SK-N-SH treated with all-trans-retinoic acid at 6 μM for 48 hours (cell line): ENCODE data around the gene HMGA1.
"Not testable (repeated sequence)": the region's sequence is repeated elsewhere in the genome, so short reads cannot be mapped to it uniquely, and the experiment has no call there.

Experiments
- ATAC-seq: fragments of 200-7000 bp; cut with Tn5 transposase; 3 replicates; pipeline ENCODE4 v1.9.1; 2020; ENCODE audit warnings: mild to moderate bottlenecking, moderate library complexity
- ARNTL ChIP-seq: fragments of 450-650 bp; formaldehyde crosslinking; IDR thresholded peaks from 2 replicates; pipeline ENCODE4 v1.5.0; 2020; ENCODE audit warnings: low read depth, mild to moderate bottlenecking, moderate library complexity, borderline replicate concordance
- BACH2 ChIP-seq: fragments of 250-450 bp; sonication (Bioruptor Pico); IDR thresholded peaks from 2 replicates; pipeline ENCODE4 v1.9.0; 2021; ENCODE audit warnings: mild to moderate bottlenecking, borderline replicate concordance
- CSDC2 ChIP-seq: fragments of 250-450 bp; sonication (Bioruptor Pico); IDR thresholded peaks from 2 replicates; pipeline ENCODE4 v1.5.0; 2020; ENCODE audit warnings: mild to moderate bottlenecking, moderate library complexity
- ESRRG ChIP-seq: fragments of 250-450 bp; sonication (Bioruptor Pico); IDR thresholded peaks from 2 replicates; pipeline ENCODE4 v1.6.1; 2021; ENCODE audit warnings: mild to moderate bottlenecking
- GLIS3 ChIP-seq: fragments of 250-450 bp; sonication (Bioruptor Pico); IDR thresholded peaks from 2 replicates; pipeline ENCODE4 v1.5.0; 2020; ENCODE audit warnings: mild to moderate bottlenecking, moderate library complexity
- ISL1 ChIP-seq: fragments of 250-450 bp; sonication (Bioruptor Pico); IDR thresholded peaks from 2 replicates; pipeline ENCODE4 v2.1.2; 2022; ENCODE audit warnings: mild to moderate bottlenecking, moderate library complexity
- OSR1 ChIP-seq: fragments of 250-450 bp; sonication (Bioruptor Pico); IDR thresholded peaks from 2 replicates; pipeline ENCODE4 v1.8.0; 2022; ENCODE audit warnings: moderate library complexity, mild to moderate bottlenecking, inconsistent platforms
- PPARA ChIP-seq: fragments of 250-450 bp; sonication (Bioruptor Pico); IDR thresholded peaks from 2 replicates; pipeline ENCODE4 v1.5.0; 2020; ENCODE audit warnings: mild to moderate bottlenecking, borderline replicate concordance
- RARB ChIP-seq: fragments of 250-450 bp; sonication (Bioruptor Pico); IDR thresholded peaks from 2 replicates; pipeline ENCODE4 v1.8.0; 2021; ENCODE audit warnings: mild to moderate bottlenecking, moderate library complexity
- SNAI2 ChIP-seq: fragments of 250-450 bp; sonication (Bioruptor Pico); IDR thresholded peaks from 2 replicates; pipeline ENCODE4 v1.5.0; 2020; ENCODE audit warnings: mild to moderate bottlenecking, moderate library complexity
- TCF4 ChIP-seq: fragments of 250-450 bp; sonication (Bioruptor Pico); IDR thresholded peaks from 2 replicates; pipeline ENCODE4 v1.8.0; 2021; ENCODE audit warnings: mild to moderate bottlenecking, moderate library complexity, borderline replicate concordance
- TOX ChIP-seq: fragments of 250-450 bp; sonication (Bioruptor Pico); IDR thresholded peaks from 2 replicates; pipeline ENCODE4 v1.8.0; 2021; ENCODE audit warnings: mild to moderate bottlenecking, moderate library complexity, borderline replicate concordance
- ZC3H10 ChIP-seq: fragments of 250-450 bp; sonication (Bioruptor Pico); IDR thresholded peaks from 2 replicates; pipeline ENCODE4 v1.5.1; 2021; ENCODE audit warnings: mild to moderate bottlenecking, moderate library complexity
- ZFP3 ChIP-seq: fragments of 250-450 bp; sonication (Bioruptor Pico); IDR thresholded peaks from 2 replicates; pipeline ENCODE4 v1.5.0; 2020; ENCODE audit warnings: mild to moderate bottlenecking, moderate library complexity
- ZFP30 ChIP-seq: fragments of 450-650 bp; formaldehyde crosslinking; IDR thresholded peaks from 2 replicates; pipeline ENCODE4 v1.5.0; 2022; ENCODE audit warnings: mild to moderate bottlenecking, moderate library complexity
- ZNF565 ChIP-seq: fragments of 450-650 bp; formaldehyde crosslinking; conservative IDR thresholded peaks from 2 replicates; pipeline ENCODE4 v1.5.0; 2020; ENCODE audit warnings: low read depth, mild to moderate bottlenecking, moderate library complexity
- ZNF70 ChIP-seq: fragments of 450-650 bp; formaldehyde crosslinking; IDR thresholded peaks from 2 replicates; pipeline ENCODE4 v1.5.0; 2020; ENCODE audit warnings: mild to moderate bottlenecking, moderate library complexity
- ZNF8 ChIP-seq: fragments of 450-650 bp; formaldehyde crosslinking; IDR thresholded peaks from 2 replicates; pipeline ENCODE4 v1.5.0; 2020; ENCODE audit warnings: mild to moderate bottlenecking, moderate library complexity
- TF ChIP-seq, protein P1 (sequence below): fragments of 250-450 bp; sonication (Bioruptor Pico); IDR thresholded peaks from 2 replicates; pipeline ENCODE4 v1.8.0; 2020; ENCODE audit warnings: mild to moderate bottlenecking, moderate library complexity, borderline replicate concordance
- TF ChIP-seq, protein P2 (sequence below): fragments of 250-450 bp; sonication (Bioruptor Pico); IDR thresholded peaks from 2 replicates; pipeline ENCODE4 v1.5.1; 2020; ENCODE audit warnings: low read depth, mild to moderate bottlenecking, moderate library complexity
- TF ChIP-seq, protein P3 (sequence below): fragments of 250-450 bp; sonication (Bioruptor Pico); IDR thresholded peaks from 2 replicates; pipeline ENCODE4 v1.8.0; 2021; ENCODE audit warnings: low read depth, mild to moderate bottlenecking, moderate library complexity, borderline replicate concordance
- TF ChIP-seq, protein P4 (sequence below): fragments of 250-450 bp; sonication (Bioruptor Pico); IDR thresholded peaks from 2 replicates; pipeline ENCODE4 v1.5.0; 2020; ENCODE audit warnings: mild to moderate bottlenecking, moderate library complexity

Gene HMGA1

DNA sequence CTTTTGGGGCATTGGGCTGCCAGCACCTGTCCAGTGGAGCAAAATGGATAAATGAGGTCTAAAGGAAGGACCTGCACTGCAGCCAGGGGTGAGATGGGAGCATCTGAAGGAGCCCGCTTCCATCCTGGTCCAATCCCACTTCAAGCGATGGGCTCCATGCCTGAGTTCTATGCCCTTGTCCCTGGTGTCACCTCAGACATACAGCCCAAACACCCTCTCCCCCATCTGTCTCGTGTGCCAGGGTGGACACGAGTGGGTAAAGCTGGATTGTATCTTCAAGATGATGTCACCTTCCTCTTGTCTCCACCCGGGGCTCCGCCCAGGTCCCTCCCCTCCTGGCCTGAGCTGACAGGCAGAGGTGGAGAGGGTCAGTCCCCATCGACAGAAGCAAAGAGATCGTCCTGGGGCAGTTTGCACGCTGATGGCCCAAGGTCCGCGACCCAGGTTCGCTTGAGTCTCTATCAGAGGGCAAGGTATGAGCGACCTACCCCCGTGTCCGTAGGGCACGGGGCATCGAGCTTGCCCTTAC is 11.6 kb downstream of the HMGA1 start:
- ATAC-seq: peak; percentile 29
- TF ChIP-seq ARNTL (CRISPR knock-in tag) (no peak), ISL1 (CRISPR knock-in tag) (no peak), BACH2 (no peak), RARB (no peak)
- TF ChIP-seq, protein P1, sequence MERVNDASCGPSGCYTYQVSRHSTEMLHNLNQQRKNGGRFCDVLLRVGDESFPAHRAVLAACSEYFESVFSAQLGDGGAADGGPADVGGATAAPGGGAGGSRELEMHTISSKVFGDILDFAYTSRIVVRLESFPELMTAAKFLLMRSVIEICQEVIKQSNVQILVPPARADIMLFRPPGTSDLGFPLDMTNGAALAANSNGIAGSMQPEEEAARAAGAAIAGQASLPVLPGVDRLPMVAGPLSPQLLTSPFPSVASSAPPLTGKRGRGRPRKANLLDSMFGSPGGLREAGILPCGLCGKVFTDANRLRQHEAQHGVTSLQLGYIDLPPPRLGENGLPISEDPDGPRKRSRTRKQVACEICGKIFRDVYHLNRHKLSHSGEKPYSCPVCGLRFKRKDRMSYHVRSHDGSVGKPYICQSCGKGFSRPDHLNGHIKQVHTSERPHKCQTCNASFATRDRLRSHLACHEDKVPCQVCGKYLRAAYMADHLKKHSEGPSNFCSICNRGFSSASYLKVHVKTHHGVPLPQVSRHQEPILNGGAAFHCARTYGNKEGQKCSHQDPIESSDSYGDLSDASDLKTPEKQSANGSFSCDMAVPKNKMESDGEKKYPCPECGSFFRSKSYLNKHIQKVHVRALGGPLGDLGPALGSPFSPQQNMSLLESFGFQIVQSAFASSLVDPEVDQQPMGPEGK (CRISPR knock-in tag): no peak

DNA sequence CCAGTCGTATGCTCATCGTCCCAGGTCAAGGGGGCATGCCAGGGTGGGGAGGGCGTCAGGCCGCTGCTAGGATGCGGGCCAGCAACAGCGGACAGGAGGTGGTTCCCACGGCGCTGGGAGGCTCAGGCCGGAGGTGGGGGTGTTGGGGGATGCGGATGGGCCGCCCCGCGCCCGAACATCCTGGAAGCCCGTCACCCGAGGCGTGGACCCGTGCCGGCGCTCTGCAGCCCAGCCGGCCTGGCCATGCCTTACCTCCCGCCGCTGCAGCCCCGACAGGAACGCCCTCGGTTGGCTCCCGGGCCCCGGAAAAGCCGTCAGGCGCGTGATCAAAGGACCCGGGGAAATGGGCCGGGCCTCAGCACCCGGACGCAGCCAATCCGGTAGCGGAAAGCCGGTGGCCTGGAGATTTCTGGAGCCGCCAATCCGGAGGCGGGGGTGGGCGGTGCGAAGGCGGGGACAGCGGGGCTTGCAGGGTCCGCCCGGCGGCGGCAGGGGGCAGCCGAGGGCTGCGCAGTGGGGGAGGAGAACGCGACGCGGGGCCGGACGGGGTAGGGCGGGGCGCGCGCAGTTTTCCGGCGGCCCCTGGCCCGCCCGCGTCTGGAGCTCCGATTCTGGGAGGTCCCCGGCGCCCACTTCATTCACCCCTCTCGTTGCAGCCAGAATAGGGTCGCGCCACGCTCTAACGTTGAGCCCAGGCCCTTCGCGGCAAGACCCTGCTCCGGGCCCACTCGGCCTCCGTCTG is 12.2 kb downstream of the HMGA1 start, which contains the start of gene SMIM29:
SMIM29 (minus strand) TSS at position 280 of the 742 bp plus-strand sequence. CDS start 1,215 bp downstream, outside the sequence.
- no peak for TF ChIP-seq ESRRG
- TF ChIP-seq, protein P2, sequence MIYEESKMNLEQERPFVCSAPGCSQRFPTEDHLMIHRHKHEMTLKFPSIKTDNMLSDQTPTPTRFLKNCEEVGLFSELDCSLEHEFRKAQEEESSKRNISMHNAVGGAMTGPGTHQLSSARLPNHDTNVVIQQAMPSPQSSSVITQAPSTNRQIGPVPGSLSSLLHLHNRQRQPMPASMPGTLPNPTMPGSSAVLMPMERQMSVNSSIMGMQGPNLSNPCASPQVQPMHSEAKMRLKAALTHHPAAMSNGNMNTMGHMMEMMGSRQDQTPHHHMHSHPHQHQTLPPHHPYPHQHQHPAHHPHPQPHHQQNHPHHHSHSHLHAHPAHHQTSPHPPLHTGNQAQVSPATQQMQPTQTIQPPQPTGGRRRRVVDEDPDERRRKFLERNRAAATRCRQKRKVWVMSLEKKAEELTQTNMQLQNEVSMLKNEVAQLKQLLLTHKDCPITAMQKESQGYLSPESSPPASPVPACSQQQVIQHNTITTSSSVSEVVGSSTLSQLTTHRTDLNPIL (CRISPR knock-in tag): no peak
- no peak for TF ChIP-seq PPARA
- TF ChIP-seq ZNF8 (CRISPR knock-in tag): no peak
- TF ChIP-seq CSDC2 (CRISPR knock-in tag): no peak
- no peak for TF ChIP-seq ZFP3 (CRISPR knock-in tag)
- no peak for TF ChIP-seq ZC3H10 (CRISPR knock-in tag)
- TF ChIP-seq BACH2: no peak
- no peak for TF ChIP-seq GLIS3 (CRISPR knock-in tag)
- TF ChIP-seq ZNF565 (CRISPR knock-in tag): no peak
- TF ChIP-seq, protein P1 (CRISPR knock-in tag): no peak
- peak; percentile 81 for ATAC-seq

DNA sequence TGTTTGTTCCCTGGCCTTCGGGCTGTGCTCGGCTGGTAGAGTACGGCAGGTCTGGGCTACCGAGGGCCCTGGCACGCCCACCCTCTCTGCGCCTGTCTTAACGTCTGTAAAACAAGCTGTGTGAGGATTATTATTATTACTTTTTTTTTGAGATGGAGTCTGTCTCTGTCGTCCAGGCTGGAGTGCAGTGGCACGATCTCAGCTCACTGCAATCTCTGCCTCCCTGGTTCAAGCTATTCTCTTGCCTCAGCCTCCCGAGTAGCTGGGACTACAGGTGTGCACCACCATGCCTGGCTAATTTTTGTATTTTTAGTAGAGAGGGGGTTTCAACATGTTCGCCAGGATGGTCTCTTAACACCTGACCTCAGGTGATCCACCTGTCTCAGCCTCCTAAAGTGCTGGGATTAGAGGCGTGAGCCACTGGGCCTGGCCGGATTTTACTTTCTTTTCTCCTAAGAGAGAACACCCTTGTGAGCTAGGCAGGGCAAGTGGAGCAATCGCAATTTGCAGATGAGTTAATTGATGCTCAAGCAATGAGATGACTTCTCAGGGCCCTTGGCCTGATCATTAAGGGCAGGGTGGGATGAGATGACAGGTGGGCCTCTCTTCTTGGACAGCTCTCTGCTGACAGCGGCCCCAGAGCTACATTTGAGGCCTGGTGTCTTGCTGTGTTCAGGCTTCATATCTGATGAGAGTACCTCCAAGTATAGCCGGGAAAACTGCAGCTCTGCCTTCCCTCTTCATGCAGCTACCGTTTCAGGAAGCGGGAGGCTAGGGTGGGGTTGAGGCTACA is 13.0 kb downstream of the HMGA1 start:
- TF ChIP-seq ESRRG (no peak), TOX (CRISPR knock-in tag) (no peak), BACH2 (no peak), OSR1 (CRISPR knock-in tag) (no peak), ARNTL (CRISPR knock-in tag) (no peak), ZFP30 (no peak), SNAI2 (no peak), RARB (no peak), ZNF565 (CRISPR knock-in tag) (no peak), TCF4 (CRISPR knock-in tag) (no peak), ZFP3 (CRISPR knock-in tag) (no peak), PPARA (no peak), ZNF70 (CRISPR knock-in tag) (no peak), ZC3H10 (CRISPR knock-in tag) (no peak), ISL1 (CRISPR knock-in tag) (no peak), GLIS3 (CRISPR knock-in tag) (no peak), CSDC2 (CRISPR knock-in tag) (no peak)
- TF ChIP-seq, protein P3, sequence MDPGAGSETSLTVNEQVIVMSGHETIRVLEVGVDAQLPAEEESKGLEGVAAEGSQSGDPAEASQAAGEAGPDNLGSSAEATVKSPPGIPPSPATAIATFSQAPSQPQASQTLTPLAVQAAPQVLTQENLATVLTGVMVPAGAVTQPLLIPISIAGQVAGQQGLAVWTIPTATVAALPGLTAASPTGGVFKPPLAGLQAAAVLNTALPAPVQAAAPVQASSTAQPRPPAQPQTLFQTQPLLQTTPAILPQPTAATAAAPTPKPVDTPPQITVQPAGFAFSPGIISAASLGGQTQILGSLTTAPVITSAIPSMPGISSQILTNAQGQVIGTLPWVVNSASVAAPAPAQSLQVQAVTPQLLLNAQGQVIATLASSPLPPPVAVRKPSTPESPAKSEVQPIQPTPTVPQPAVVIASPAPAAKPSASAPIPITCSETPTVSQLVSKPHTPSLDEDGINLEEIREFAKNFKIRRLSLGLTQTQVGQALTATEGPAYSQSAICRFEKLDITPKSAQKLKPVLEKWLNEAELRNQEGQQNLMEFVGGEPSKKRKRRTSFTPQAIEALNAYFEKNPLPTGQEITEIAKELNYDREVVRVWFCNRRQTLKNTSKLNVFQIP (CRISPR knock-in tag): no peak
- TF ChIP-seq, protein P2 (CRISPR knock-in tag): no peak
- TF ChIP-seq, protein P4, sequence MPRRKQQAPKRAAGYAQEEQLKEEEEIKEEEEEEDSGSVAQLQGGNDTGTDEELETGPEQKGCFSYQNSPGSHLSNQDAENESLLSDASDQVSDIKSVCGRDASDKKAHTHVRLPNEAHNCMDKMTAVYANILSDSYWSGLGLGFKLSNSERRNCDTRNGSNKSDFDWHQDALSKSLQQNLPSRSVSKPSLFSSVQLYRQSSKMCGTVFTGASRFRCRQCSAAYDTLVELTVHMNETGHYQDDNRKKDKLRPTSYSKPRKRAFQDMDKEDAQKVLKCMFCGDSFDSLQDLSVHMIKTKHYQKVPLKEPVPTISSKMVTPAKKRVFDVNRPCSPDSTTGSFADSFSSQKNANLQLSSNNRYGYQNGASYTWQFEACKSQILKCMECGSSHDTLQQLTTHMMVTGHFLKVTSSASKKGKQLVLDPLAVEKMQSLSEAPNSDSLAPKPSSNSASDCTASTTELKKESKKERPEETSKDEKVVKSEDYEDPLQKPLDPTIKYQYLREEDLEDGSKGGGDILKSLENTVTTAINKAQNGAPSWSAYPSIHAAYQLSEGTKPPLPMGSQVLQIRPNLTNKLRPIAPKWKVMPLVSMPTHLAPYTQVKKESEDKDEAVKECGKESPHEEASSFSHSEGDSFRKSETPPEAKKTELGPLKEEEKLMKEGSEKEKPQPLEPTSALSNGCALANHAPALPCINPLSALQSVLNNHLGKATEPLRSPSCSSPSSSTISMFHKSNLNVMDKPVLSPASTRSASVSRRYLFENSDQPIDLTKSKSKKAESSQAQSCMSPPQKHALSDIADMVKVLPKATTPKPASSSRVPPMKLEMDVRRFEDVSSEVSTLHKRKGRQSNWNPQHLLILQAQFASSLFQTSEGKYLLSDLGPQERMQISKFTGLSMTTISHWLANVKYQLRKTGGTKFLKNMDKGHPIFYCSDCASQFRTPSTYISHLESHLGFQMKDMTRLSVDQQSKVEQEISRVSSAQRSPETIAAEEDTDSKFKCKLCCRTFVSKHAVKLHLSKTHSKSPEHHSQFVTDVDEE (CRISPR knock-in tag): no peak
- ATAC-seq: peak; percentile 48

DNA sequence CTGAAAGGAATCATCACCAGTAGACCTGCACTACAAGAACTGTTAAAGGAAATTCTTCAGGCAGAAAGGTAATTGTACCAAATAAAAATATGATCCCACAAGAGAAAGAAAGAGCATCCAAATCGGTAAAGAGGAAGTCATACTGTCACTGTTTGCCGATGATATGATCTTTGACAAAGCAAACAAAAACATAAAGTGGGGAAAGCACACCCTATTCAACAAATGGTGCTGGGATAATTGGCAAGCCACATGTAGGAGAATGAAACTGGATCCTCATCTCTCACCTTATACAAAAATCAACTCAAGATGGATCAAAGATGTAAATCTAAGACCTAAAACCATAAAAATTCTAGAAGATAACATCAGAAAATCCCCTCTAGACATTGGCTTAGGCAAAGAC is 15.7 kb downstream of the HMGA1 start:
- ATAC-seq: not testable (repeated sequence)
